Measurements from ENCODE around the gene DCUN1D3.

DCUN1D3 gene

GRCh38 chr16:20894388-20894787, 5.8 kb downstream of the DCUN1D3 start:
- no peaks in the 10 kb centered on the region for H3F3A ChIP-seq (ENCODE audit: insufficient read depth)
- peaks cover 25% of the 10 kb centered on the region for H3K79me2 ChIP-seq (ENCODE audit: insufficient read depth, low read length)
- no peaks in the 10 kb centered on the region for H3K9me2 ChIP-seq (replicated peaks; ENCODE audit: insufficient read depth, low read length)
- H3K4me2 ChIP-seq (ENCODE audit: low read depth, low read length, poor library complexity, severe bottlenecking) = no peak overlapping the region
- H3K9me3 ChIP-seq (ENCODE audit: insufficient read depth, low read length) = no peaks in the 10 kb centered on the region
- H2AFZ ChIP-seq (ENCODE audit: low read depth, low read length, severe bottlenecking) = no peak overlapping the region
- no peak overlapping the region for H3K4me3 ChIP-seq (ENCODE audit: insufficient read depth, low read length, poor library complexity, severe bottlenecking)
- TF ChIP-seq CTCF (IDR thresholded peaks at IDR 0.05; ENCODE audit: insufficient read depth, low read length, poor library complexity, severe bottlenecking) (no peak), EZH2phosphoT487 (conservative IDR thresholded peaks at IDR 0.05; ENCODE audit: low read length) (no peak)
- no peaks in the 10 kb centered on the region for H3K36me3 ChIP-seq (ENCODE audit: low read length)
- H3K9ac ChIP-seq (ENCODE audit: low read length) = no peak overlapping the region
- no peaks in the 10 kb centered on the region for H3K27me3 ChIP-seq (ENCODE audit: low read length)
- H3K27ac ChIP-seq (ENCODE audit: low read depth, low read length) = no peak overlapping the region
- H4K20me1 ChIP-seq (ENCODE audit: low read depth, low read length) = no peaks in the 10 kb centered on the region

GRCh38 chr16:20889625-20890275, 10.4 kb downstream of the DCUN1D3 start:
- no peaks in the 10 kb centered on the region for H3F3A ChIP-seq (ENCODE audit: insufficient read depth)

GRCh38 chr16:20887207-20887606, 13.0 kb downstream of the DCUN1D3 start:
- Histone ChIP-seq H3K79me2 (ENCODE audit: insufficient read depth, low read length) (peaks cover 18% of the 10 kb centered on the region; the same call in 1 of the 2 replicates), H3K27ac (ENCODE audit: low read depth, low read length) (no peak overlapping the region), H2AFZ (ENCODE audit: low read depth, low read length, severe bottlenecking) (no peak overlapping the region), H3K9ac (ENCODE audit: low read length) (no peak overlapping the region), H3K36me3 (ENCODE audit: low read length) (no peaks in the 10 kb centered on the region), H3F3A (ENCODE audit: insufficient read depth) (no peaks in the 10 kb centered on the region), H3K27me3 (ENCODE audit: low read length) (no peaks in the 10 kb centered on the region), H3K4me3 (ENCODE audit: insufficient read depth, low read length, poor library complexity, severe bottlenecking) (no peak overlapping the region), H3K9me2 (replicated peaks; ENCODE audit: insufficient read depth, low read length) (no peaks in the 10 kb centered on the region), H4K20me1 (ENCODE audit: low read depth, low read length) (no peaks in the 10 kb centered on the region), H3K9me3 (ENCODE audit: insufficient read depth, low read length) (no peaks in the 10 kb centered on the region), H3K4me2 (ENCODE audit: low read depth, low read length, poor library complexity, severe bottlenecking) (no peak overlapping the region)
- no peak for TF ChIP-seq CTCF (IDR thresholded peaks at IDR 0.05; ENCODE audit: insufficient read depth, low read length, poor library complexity, severe bottlenecking)
- TF ChIP-seq EZH2phosphoT487 (conservative IDR thresholded peaks at IDR 0.05; ENCODE audit: low read length) = no peak

More at GRCh38 chr16:20889625-20890275, 10.4 kb downstream of the DCUN1D3 start:
- H3K4me2 ChIP-seq (ENCODE audit: low read depth, low read length, poor library complexity, severe bottlenecking) = no peak overlapping the region
- H2AFZ ChIP-seq (ENCODE audit: low read depth, low read length, severe bottlenecking) = no peak overlapping the region
- no peaks in the 10 kb centered on the region for H3K9me2 ChIP-seq (replicated peaks; ENCODE audit: insufficient read depth, low read length)
- TF ChIP-seq CTCF (IDR thresholded peaks at IDR 0.05; ENCODE audit: insufficient read depth, low read length, poor library complexity, severe bottlenecking) (no peak), EZH2phosphoT487 (conservative IDR thresholded peaks at IDR 0.05; ENCODE audit: low read length) (no peak)
- no peak overlapping the region for H3K4me3 ChIP-seq (ENCODE audit: insufficient read depth, low read length, poor library complexity, severe bottlenecking)
- no peaks in the 10 kb centered on the region for H3K36me3 ChIP-seq (ENCODE audit: low read length)
- no peak overlapping the region for H3K9ac ChIP-seq (ENCODE audit: low read length)
- no peaks in the 10 kb centered on the region for H3K27me3 ChIP-seq (ENCODE audit: low read length)
- H4K20me1 ChIP-seq (ENCODE audit: low read depth, low read length) = no peaks in the 10 kb centered on the region
- H3K79me2 ChIP-seq (ENCODE audit: insufficient read depth, low read length) = peaks cover 21% of the 10 kb centered on the region; the same call in 1 of the 2 replicates
- no peaks in the 10 kb centered on the region for H3K9me3 ChIP-seq (ENCODE audit: insufficient read depth, low read length)
- H3K27ac ChIP-seq (ENCODE audit: low read depth, low read length) = no peak overlapping the region

All from SU-DHL-6 (cell line).